PC-3 (cell line): ENCODE measurements around the gene PARVA.

Experiments used
- EZH2 ChIP-seq: fragments of 300-600 bp; sonication (generic); IDR thresholded peaks from one replicate; pipeline ENCODE4 v1.6.1; 2017; ENCODE audit warnings: antibody characterized with exemption, mild to moderate bottlenecking, low read length; ENCODE audit not compliant: unreplicated experiment
- EZH2phosphoT487 ChIP-seq: fragments of 300-600 bp; sonication (generic); IDR thresholded peaks from 2 replicates; pipeline ENCODE4 v1.6.1; 2018; ENCODE audit warnings: mild to moderate bottlenecking, antibody characterized with exemption, low read length, borderline replicate concordance
- TF ChIP-seq, protein P1 (sequence below): fragments of 300-600 bp; sonication (generic); conservative IDR thresholded peaks from 2 replicates; pipeline ENCODE4 v1.5.1; 2017; ENCODE audit warnings: antibody characterized with exemption, low read depth, mild to moderate bottlenecking, low read length

DNA sequence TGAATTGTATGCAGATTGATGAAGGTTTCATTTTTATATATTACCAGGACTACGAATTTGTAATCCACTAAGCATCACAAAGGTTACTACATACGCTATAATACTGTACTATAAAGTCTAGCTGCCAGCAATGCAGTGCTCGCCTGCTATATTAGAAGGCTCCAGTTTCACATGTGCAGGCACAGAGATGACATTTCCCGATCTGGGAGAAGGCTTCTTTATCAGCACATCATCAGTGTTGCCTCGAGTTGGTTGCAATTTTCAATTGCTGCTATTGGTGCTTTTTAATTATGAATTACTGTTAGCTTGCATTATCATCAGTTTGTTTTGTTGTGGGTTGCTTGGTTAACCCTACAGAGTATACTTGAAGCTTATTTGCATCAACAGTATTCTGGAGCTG lies 153.6 kb downstream of the PARVA start:
- TF ChIP-seq, protein P1, sequence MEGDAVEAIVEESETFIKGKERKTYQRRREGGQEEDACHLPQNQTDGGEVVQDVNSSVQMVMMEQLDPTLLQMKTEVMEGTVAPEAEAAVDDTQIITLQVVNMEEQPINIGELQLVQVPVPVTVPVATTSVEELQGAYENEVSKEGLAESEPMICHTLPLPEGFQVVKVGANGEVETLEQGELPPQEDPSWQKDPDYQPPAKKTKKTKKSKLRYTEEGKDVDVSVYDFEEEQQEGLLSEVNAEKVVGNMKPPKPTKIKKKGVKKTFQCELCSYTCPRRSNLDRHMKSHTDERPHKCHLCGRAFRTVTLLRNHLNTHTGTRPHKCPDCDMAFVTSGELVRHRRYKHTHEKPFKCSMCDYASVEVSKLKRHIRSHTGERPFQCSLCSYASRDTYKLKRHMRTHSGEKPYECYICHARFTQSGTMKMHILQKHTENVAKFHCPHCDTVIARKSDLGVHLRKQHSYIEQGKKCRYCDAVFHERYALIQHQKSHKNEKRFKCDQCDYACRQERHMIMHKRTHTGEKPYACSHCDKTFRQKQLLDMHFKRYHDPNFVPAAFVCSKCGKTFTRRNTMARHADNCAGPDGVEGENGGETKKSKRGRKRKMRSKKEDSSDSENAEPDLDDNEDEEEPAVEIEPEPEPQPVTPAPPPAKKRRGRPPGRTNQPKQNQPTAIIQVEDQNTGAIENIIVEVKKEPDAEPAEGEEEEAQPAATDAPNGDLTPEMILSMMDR: no peak
- TF ChIP-seq EZH2 (no peak), EZH2phosphoT487 (no peak)
